H9 (cell line): Measurements from ENCODE around the gene ZNF385B. TPM values are rescaled to one million over a fixed set of nuclear protein-coding genes. Genes with fewer than 3 reads are reported as not detected.

Experiments
- DNase-seq: peaks from one replicate; pipeline ENCODE4 v3.0.0-alpha.2; 2017
- H2AFZ ChIP-seq: one replicate; pipeline ENCODE4 v1.6.1; 2013; ENCODE audit warnings: mild to moderate bottlenecking, low read length, control low read depth, moderate library complexity
- H2AK5ac ChIP-seq: 2 replicates; pipeline ENCODE4 v1.6.1; 2013; ENCODE audit warnings: low read length, control low read depth, mixed read lengths; ENCODE audit not compliant: insufficient read length
- H2BK120ac ChIP-seq: one replicate; pipeline ENCODE4 v1.6.1; 2013; ENCODE audit warnings: low read depth, mild to moderate bottlenecking, low read length, control low read depth, inconsistent platforms; ENCODE audit not compliant: poor library complexity, severe bottlenecking
- H2BK12ac ChIP-seq: 2 replicates; pipeline ENCODE4 v1.6.1; 2013; ENCODE audit warnings: low read length, control low read depth, mixed read lengths, low read depth; ENCODE audit not compliant: insufficient read length
- H2BK15ac ChIP-seq: 2 replicates; pipeline ENCODE4 v1.6.1; 2013; ENCODE audit warnings: low read depth, low read length, control low read depth
- H2BK20ac ChIP-seq: one replicate; pipeline ENCODE4 v1.6.1; 2013; ENCODE audit warnings: low read depth, mild to moderate bottlenecking, low read length, control low read depth, inconsistent platforms; ENCODE audit not compliant: poor library complexity, severe bottlenecking
- H2BK5ac ChIP-seq: 2 replicates; pipeline ENCODE4 v1.6.1; 2013; ENCODE audit warnings: low read length, control low read depth, mixed read lengths; ENCODE audit not compliant: insufficient read length
- H3K14ac ChIP-seq: 2 replicates; pipeline ENCODE4 v1.6.1; 2013; ENCODE audit warnings: low read length, control low read depth; ENCODE audit not compliant: insufficient read depth
- H3K18ac ChIP-seq: 2 replicates; pipeline ENCODE4 v1.6.1; 2013; ENCODE audit warnings: low read depth, mild to moderate bottlenecking, mixed read lengths, low read length, control low read depth; ENCODE audit not compliant: insufficient read length
- H3K23ac ChIP-seq: 2 replicates; pipeline ENCODE4 v1.6.1; 2013; ENCODE audit warnings: low read length, control low read depth, mixed read lengths, low read depth; ENCODE audit not compliant: insufficient read length
- H3K23me2 ChIP-seq: 2 replicates; pipeline ENCODE4 v1.6.1; 2013; ENCODE audit warnings: low read depth, mild to moderate bottlenecking, mixed read lengths, low read length, control low read depth; ENCODE audit not compliant: insufficient read length, poor library complexity, severe bottlenecking
- H3K27ac ChIP-seq: 2 replicates; pipeline ENCODE4 v1.5.1; 2013; ENCODE audit warnings: low read length, control low read depth, mixed read lengths, low read depth; ENCODE audit not compliant: insufficient read length
- H3K27me3 ChIP-seq: 2 replicates; pipeline ENCODE4 v1.6.1; 2013; ENCODE audit warnings: low read length, control low read depth, inconsistent platforms; ENCODE audit not compliant: insufficient read depth
- H3K4ac ChIP-seq: 2 replicates; pipeline ENCODE4 v1.6.1; 2013; ENCODE audit warnings: low read depth, mild to moderate bottlenecking, control low read depth, inconsistent platforms, low read length, moderate library complexity
- H3K4me1 ChIP-seq: 2 replicates; pipeline ENCODE4 v1.6.1; 2013; ENCODE audit warnings: low read length, control low read depth, inconsistent platforms; ENCODE audit not compliant: insufficient read depth
- H3K4me2 ChIP-seq: 2 replicates; pipeline ENCODE4 v1.6.1; 2013; ENCODE audit warnings: low read length, control low read depth, mixed read lengths; ENCODE audit not compliant: insufficient read length, insufficient read depth
- H3K56ac ChIP-seq: 2 replicates; pipeline ENCODE4 v1.6.1; 2013; ENCODE audit warnings: low read depth, mild to moderate bottlenecking, mixed read lengths, low read length, control low read depth; ENCODE audit not compliant: insufficient read length
- H3K79me1 ChIP-seq: 2 replicates; pipeline ENCODE4 v1.6.1; 2013; ENCODE audit warnings: low read depth, mild to moderate bottlenecking, moderate library complexity, low read length, control low read depth, inconsistent platforms; ENCODE audit not compliant: insufficient read depth, poor library complexity, severe bottlenecking
- H3K79me2 ChIP-seq: 2 replicates; pipeline ENCODE4 v1.6.1; 2013; ENCODE audit warnings: low read length, control low read depth, inconsistent platforms; ENCODE audit not compliant: insufficient read depth
- H3K9ac ChIP-seq: 2 replicates; pipeline ENCODE4 v1.6.1; 2013; ENCODE audit warnings: low read length, control low read depth, mixed read lengths; ENCODE audit not compliant: insufficient read length; ENCODE audit errors: extremely low read depth
- H3K9me3 ChIP-seq: one replicate; pipeline ENCODE4 v1.6.1; 2013; ENCODE audit warnings: low read depth, low read length, inconsistent platforms; ENCODE audit not compliant: control insufficient read depth
- H3T11ph ChIP-seq: one replicate; pipeline ENCODE4 v1.6.1; 2013; ENCODE audit warnings: mild to moderate bottlenecking, low read length, control low read depth, inconsistent platforms
- H4K20me1 ChIP-seq: one replicate; pipeline ENCODE4 v1.6.1; 2013; ENCODE audit not compliant: control insufficient read depth, insufficient read length, insufficient read depth
- H4K5ac ChIP-seq: 2 replicates; pipeline ENCODE4 v1.6.1; 2013; ENCODE audit warnings: low read depth, mild to moderate bottlenecking, mixed read lengths, low read length, control low read depth; ENCODE audit not compliant: insufficient read length
- H4K8ac ChIP-seq: replicated peaks from 2 replicates; pipeline ENCODE4 v1.6.1; 2013; ENCODE audit warnings: low read length, control low read depth, mixed read lengths, low read depth; ENCODE audit not compliant: insufficient read length
- H4K91ac ChIP-seq: 2 replicates; pipeline ENCODE4 v1.6.1; 2013; ENCODE audit warnings: low read depth, mild to moderate bottlenecking, moderate library complexity, mixed read lengths, low read length, control low read depth; ENCODE audit not compliant: insufficient read length
- H3K27ac Mint-ChIP-seq, 3 experiments: 2 replicates in 2 of 3; 3 replicates in 1 of 3; pipeline ENCODE4 v1.8.0; 2020 to 2021; ENCODE audit warnings: mixed read lengths in 3 of 3, mild to moderate bottlenecking in 1 of 3, moderate library complexity in 1 of 3
- H3K27me3 Mint-ChIP-seq: 2 replicates; pipeline ENCODE4 v1.8.0; 2021; ENCODE audit warnings: low read depth, mild to moderate bottlenecking, moderate library complexity, mixed read lengths
- H3K36me3 Mint-ChIP-seq, 3 experiments: 2 replicates in 2 of 3; 3 replicates in 1 of 3; pipeline ENCODE4 v1.8.0; 2020 to 2021; ENCODE audit warnings: low read depth in 3 of 3, mixed read lengths in 3 of 3; ENCODE audit not compliant: insufficient read depth in 1 of 3
- H3K4me1 Mint-ChIP-seq, 2 experiments: 2 replicates each; pipeline ENCODE4 v1.8.0; 2020; ENCODE audit warnings: mixed read lengths in 2 of 2
- H3K4me3 Mint-ChIP-seq, 2 experiments: 2 replicates in 1 of 2; 3 replicates in 1 of 2; pipeline ENCODE4 v1.8.0; 2020 to 2021; ENCODE audit warnings: mild to moderate bottlenecking in 2 of 2, mixed read lengths in 2 of 2, moderate library complexity in 1 of 2
- H3K9me3 Mint-ChIP-seq, 2 experiments: 2 replicates in 1 of 2; 3 replicates in 1 of 2; pipeline ENCODE4 v1.8.0; 2020; ENCODE audit warnings: mild to moderate bottlenecking in 2 of 2, mixed read lengths in 2 of 2, moderate library complexity in 1 of 2
- WGBS: extraction: QIAGEN DNeasy Blood & Tissue Kit; methylation state at CpG from one replicate; pipeline ENCODE4 v1.1.7; 2013; ENCODE audit warnings: missing lambda C conversion rate, low lambda C conversion rate, mixed read lengths; ENCODE audit not compliant: insufficient read length; ENCODE audit errors: extremely low coverage; 5-methylcytosine and 5-hydroxymethylcytosine counted together
- total RNA-seq: library from RNA; stranded (reverse); gene quantifications from 2 replicates; pipeline ENCODE4 v1.2.1, GENCODE V29; 2021
- TF ChIP-seq, protein P1 (sequence below): fragments of 200-600 bp; sonication (generic); conservative IDR thresholded peaks from 3 replicates; pipeline ENCODE4 v1.8.0; 2021; ENCODE audit warnings: antibody characterized with exemption, mild to moderate bottlenecking

ZNF385B gene
- total RNA-seq, 1 experiment from 2014 or later = 2.1 TPM

DNA sequence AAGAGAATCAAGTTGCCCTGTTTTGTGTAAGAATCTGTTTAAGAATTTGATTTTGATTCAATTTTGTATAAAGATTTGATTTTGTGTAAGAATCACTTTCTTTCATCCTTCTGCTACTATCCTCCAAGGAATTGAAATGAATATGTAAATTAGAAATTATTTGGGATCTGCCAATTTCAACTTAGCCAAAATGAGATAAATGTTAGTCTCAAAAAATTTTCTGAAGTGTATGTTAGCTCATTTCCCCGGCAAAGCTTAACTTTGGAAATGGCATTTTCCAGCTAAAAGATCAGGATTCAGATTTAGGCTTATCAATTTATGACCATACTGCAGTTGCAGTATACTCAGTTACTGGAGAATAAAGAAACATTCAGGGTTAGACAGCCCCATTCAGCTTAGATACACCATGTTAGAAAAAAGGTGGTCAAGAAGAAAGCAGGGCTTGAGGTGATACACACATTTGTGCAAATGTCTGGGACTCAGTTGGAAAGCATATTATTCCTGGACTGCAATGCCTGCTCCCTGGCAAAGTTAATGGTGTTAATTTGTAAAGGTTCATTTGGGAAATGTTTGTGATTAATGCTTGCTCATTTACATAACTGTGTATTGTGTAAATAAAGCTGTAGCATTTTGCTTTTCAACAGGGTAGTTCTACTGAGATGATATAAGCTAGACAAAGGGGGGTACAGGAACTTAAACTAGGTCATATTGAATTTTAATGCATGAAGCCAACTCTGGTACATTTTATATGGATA is 349.0 kb downstream of the ZNF385B start:
- H3K18ac ChIP-seq = no peak overlapping the region
- H3K79me1 ChIP-seq = no peaks in the 10 kb centered on the region
- H2AFZ ChIP-seq = no peak overlapping the region
- no peak overlapping the region for H2BK12ac ChIP-seq
- H3K27me3 Mint-ChIP-seq = no peaks in the 10 kb centered on the region
- no peaks in the 10 kb centered on the region for H3K27me3 ChIP-seq
- no peak overlapping the region for H2BK5ac ChIP-seq
- peaks cover 3 to 10% of the 10 kb centered on the region in 2 experiments; a peak in 4 of 5 replicates for H3K9me3 Mint-ChIP-seq
- no peak overlapping the region for H2BK15ac ChIP-seq
- no peaks in the 10 kb centered on the region for H3K9me3 ChIP-seq
- H3K4me1 ChIP-seq = no peaks in the 10 kb centered on the region
- peaks cover 0 to 15% (median 0%) of the 10 kb centered on the region in 3 experiments; a peak in 2 of 7 replicates for H3K36me3 Mint-ChIP-seq
- no peak overlapping the region for H2AK5ac ChIP-seq
- H3K56ac ChIP-seq = no peak overlapping the region
- no peaks in the 10 kb centered on the region for H3K23me2 ChIP-seq
- H2BK120ac ChIP-seq = no peak overlapping the region
- no peak overlapping the region for H4K8ac ChIP-seq
- no peaks in the 10 kb centered on the region for H3K79me2 ChIP-seq
- H3K23ac ChIP-seq = no peak overlapping the region
- H4K5ac ChIP-seq = no peak overlapping the region
- WGBS = no CpG with 5 or more reads among the region's 1 CpG
- no peak overlapping the region for H3K4me2 ChIP-seq
- H3K27ac Mint-ChIP-seq = no peak overlapping the region
- no peak overlapping the region for H3T11ph ChIP-seq
- TF ChIP-seq, protein P1, sequence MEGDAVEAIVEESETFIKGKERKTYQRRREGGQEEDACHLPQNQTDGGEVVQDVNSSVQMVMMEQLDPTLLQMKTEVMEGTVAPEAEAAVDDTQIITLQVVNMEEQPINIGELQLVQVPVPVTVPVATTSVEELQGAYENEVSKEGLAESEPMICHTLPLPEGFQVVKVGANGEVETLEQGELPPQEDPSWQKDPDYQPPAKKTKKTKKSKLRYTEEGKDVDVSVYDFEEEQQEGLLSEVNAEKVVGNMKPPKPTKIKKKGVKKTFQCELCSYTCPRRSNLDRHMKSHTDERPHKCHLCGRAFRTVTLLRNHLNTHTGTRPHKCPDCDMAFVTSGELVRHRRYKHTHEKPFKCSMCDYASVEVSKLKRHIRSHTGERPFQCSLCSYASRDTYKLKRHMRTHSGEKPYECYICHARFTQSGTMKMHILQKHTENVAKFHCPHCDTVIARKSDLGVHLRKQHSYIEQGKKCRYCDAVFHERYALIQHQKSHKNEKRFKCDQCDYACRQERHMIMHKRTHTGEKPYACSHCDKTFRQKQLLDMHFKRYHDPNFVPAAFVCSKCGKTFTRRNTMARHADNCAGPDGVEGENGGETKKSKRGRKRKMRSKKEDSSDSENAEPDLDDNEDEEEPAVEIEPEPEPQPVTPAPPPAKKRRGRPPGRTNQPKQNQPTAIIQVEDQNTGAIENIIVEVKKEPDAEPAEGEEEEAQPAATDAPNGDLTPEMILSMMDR = no peak
- no peak overlapping the region for H3K4me3 Mint-ChIP-seq
- H2BK20ac ChIP-seq = no peak overlapping the region
- no peak overlapping the region for H3K14ac ChIP-seq
- peaks cover 7 to 15% of the 10 kb centered on the region in 2 experiments for H3K4me1 Mint-ChIP-seq
- no peaks in the 10 kb centered on the region for H4K20me1 ChIP-seq
- DNase-seq = no peak
- no peak overlapping the region for H3K4ac ChIP-seq
- H3K27ac ChIP-seq = no peak overlapping the region
- H4K91ac ChIP-seq = no peak overlapping the region
- H3K9ac ChIP-seq = no peak overlapping the region
